GM23248 (cell line): ENCODE results near the gene DPP8.

Experiments
- EZH2 ChIP-seq: fragments of 200-600 bp; sonication (generic); IDR thresholded peaks from 2 replicates; pipeline ENCODE4 v1.6.1; 2018; ENCODE audit warnings: antibody characterized with exemption, mild to moderate bottlenecking; ENCODE audit not compliant: insufficient read depth, poor library complexity, severe bottlenecking
- EZH2phosphoT487 ChIP-seq: fragments of 200-600 bp; sonication (generic); IDR thresholded peaks from 2 replicates; pipeline ENCODE4 v1.6.1; 2018; ENCODE audit warnings: antibody characterized with exemption, moderate library complexity, mild to moderate bottlenecking, low read depth; ENCODE audit not compliant: insufficient read depth

GRCh38 chr15:65460741-65461347 lies 56.6 kb downstream of the DPP8 start:
- TF ChIP-seq EZH2phosphoT487 = no peak
- no peak for TF ChIP-seq EZH2
